OCI-LY7 (cell line): ENCODE data around the gene SPPL3.

Source experiments
- CTCF ChIP-seq: fragments of 200-600 bp; sonication (generic); conservative IDR thresholded peaks from 2 replicates; pipeline ENCODE4 v1.5.1; 2014; ENCODE audit warnings: mild to moderate bottlenecking, antibody characterized with exemption, low read length, moderate library complexity, mixed read lengths
- EZH2phosphoT487 ChIP-seq: fragments of 200-600 bp; sonication (generic); IDR thresholded peaks from 2 replicates; pipeline ENCODE4 v1.6.1; 2018; ENCODE audit warnings: low read depth, borderline replicate concordance, mild to moderate bottlenecking, mixed run types, antibody characterized with exemption, low read length, moderate library complexity, mixed read lengths

GRCh38 chr12:120818416-120818815 is 85.7 kb downstream of the SPPL3 start:
- TF ChIP-seq CTCF (no peak), EZH2phosphoT487 (no peak)
